Gastroesophageal sphincter (tissue), 3 donors: Measurements from ENCODE around the gene SHC2.
"Not testable (repeated sequence)": the region's sequence is repeated elsewhere in the genome, so short reads cannot be mapped to it uniquely, and the experiment has no call there.

ENCODE experiments used
- EP300 ChIP-seq: sonication (generic); formaldehyde crosslinking; IDR thresholded peaks from one replicate; pipeline ENCODE4 v1.6.1; 2017; ENCODE audit warnings: antibody characterized with exemption, mild to moderate bottlenecking
- POLR2A ChIP-seq, 2 donors: fragments of 450-650 bp; IDR thresholded peaks; one replicate each; pipeline ENCODE4 v1.6.1; 2017; ENCODE audit warnings: antibody characterized with exemption in 2 of 2, mild to moderate bottlenecking in 2 of 2, moderate library complexity in 1 of 2
- POLR2AphosphoS5 ChIP-seq: sonication (generic); formaldehyde crosslinking; IDR thresholded peaks from one replicate; pipeline ENCODE4 v1.6.1; 2017; ENCODE audit warnings: antibody characterized with exemption
- TF ChIP-seq, protein P1 (sequence below), 4 experiments: fragments of 200-600 bp in 2 of 4; fragments of 450-650 bp in 2 of 4; sonication (generic) in 1 of 4; IDR thresholded peaks; one replicate each; pipeline ENCODE4 v1.5.1; 2017 to 2019; ENCODE audit warnings: antibody characterized with exemption in 4 of 4, mild to moderate bottlenecking in 2 of 4, moderate library complexity in 2 of 4

DNA sequence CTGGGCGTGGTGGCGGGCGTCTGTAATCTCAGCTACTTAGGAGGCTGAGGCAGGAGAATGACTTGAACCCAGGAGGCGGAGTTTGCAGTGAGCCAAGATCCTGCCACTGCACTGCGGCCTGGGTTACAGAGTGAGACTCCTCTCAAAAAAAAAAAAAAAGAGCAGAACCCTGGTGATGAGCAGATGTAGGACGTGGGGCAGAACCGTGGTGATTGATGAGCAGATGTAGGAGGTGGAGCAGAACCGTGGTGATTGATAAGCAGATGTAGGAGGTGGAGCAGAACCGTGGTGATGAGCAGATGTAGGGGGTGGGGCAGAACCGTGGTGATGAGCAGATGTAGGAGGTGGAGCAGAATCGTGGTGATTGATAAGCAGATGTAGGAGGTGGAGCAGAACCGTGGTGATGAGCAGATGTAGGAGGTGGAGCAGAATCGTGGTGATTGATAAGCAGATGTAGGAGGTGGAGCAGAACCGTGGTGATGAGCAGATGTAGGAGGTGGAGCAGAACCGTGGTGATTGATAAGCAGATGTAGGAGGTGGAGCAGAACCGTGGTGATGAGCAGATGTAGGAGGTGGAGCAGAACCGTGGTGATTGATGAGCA is 80.1 kb downstream of the SHC2 start:
- TF ChIP-seq, protein P1, sequence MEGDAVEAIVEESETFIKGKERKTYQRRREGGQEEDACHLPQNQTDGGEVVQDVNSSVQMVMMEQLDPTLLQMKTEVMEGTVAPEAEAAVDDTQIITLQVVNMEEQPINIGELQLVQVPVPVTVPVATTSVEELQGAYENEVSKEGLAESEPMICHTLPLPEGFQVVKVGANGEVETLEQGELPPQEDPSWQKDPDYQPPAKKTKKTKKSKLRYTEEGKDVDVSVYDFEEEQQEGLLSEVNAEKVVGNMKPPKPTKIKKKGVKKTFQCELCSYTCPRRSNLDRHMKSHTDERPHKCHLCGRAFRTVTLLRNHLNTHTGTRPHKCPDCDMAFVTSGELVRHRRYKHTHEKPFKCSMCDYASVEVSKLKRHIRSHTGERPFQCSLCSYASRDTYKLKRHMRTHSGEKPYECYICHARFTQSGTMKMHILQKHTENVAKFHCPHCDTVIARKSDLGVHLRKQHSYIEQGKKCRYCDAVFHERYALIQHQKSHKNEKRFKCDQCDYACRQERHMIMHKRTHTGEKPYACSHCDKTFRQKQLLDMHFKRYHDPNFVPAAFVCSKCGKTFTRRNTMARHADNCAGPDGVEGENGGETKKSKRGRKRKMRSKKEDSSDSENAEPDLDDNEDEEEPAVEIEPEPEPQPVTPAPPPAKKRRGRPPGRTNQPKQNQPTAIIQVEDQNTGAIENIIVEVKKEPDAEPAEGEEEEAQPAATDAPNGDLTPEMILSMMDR (IDR thresholded peaks at IDR 0.05) = not testable (repeated sequence)
- TF ChIP-seq POLR2A (IDR thresholded peaks at IDR 0.05); EP300; POLR2AphosphoS5: not testable (repeated sequence)
